GM19328 (cell line): ENCODE data around the gene PLSCR2.
"Not testable (repeated sequence)": the region's sequence is repeated elsewhere in the genome, so short reads cannot be mapped to it uniquely, and the experiment has no call there.

ENCODE experiments used
- ATAC-seq: cut with Tn5 transposase; IDR thresholded peaks from one replicate; pipeline ENCODE4 v1.9.1; 2021; ENCODE audit warnings: mild to moderate bottlenecking, moderate library complexity; ENCODE audit not compliant: unreplicated experiment

The PLSCR2 gene

GRCh38 chr3:146421819-146422759 lies 47.3 kb downstream of the PLSCR2 start:
- ATAC-seq = no peak

DNA sequence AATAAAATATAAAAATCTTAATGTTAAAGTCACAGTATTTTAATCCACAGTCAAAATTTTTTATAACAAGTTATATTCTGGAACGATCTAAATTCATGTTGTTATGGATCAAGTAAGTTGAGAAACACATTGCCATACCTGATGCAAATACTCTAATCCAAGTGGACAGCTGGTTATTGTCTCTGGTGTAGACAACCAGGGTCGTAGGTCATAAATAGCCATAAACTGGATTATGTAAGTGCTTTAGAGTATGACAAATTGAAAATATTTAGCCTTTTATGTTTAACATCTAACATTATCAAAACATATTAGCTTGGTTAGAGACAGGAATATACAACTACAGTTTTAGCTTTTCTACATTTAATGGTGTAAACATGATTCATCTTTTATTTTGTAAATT lies 53.0 kb downstream of the PLSCR2 start:
- ATAC-seq = no peak

DNA sequence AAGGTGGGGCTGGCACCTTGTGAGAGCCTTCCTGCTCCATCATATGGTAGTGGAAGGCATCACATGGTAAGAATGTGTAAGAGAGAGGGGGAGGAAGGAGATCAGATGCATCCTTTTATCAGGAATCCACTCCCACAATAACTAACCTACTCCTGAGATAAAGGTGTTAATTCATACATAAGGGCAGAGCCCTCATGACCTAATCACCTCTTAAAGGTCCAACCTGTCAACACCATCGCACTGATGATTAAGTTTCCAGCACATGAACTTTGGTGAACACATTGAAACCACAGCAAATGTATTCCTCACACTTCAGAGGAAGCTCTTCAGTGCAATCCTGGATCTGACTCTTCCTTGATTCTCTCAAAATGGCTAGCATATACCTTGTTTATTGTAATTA lies 55.4 kb downstream of the PLSCR2 start:
- ATAC-seq = no peak

DNA sequence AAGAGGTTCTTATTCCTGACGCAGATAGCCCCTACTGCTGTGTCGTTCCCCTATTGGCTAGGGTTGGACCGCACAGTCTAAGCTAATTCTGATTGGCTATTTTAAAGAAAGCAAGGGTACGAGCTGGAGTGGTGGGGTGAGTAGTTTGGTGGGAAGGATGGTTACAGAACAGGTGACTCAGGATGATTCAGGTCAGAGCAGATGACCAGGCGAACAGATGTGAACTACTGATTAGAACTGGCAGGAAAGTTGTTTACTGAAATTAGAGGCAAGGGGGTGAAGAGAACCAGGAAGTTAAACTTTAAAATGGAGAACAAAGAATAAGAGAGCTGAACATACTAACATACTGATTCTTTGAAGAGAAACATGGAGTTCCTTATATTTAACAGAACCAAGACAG lies 56.6 kb downstream of the PLSCR2 start:
- ATAC-seq = not testable (repeated sequence)

GRCh38 chr3:146407956-146408355 lies 61.4 kb downstream of the PLSCR2 start:
- no peak for ATAC-seq

DNA sequence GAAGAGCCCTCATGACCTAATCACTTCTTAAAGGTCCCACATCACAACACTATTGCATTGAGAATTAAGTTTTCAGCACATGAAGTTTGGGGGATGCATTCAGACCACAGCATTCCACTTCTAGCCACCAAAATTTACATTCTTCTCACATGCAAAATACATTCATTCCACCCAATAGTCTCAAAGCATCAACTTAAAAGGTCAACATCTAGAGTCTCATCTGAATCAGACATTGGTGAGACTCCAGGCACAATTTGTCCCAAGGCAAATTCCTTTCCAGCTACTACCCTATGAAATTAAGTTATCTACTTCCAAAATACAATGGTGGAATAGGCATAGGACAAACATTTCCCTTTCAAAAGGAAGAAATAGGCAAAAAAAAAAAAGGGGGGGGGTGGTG lies 64.9 kb downstream of the PLSCR2 start:
- ATAC-seq = no peak

GRCh38 chr3:146403792-146404191 lies 65.6 kb downstream of the PLSCR2 start:
- ATAC-seq = no peak

DNA sequence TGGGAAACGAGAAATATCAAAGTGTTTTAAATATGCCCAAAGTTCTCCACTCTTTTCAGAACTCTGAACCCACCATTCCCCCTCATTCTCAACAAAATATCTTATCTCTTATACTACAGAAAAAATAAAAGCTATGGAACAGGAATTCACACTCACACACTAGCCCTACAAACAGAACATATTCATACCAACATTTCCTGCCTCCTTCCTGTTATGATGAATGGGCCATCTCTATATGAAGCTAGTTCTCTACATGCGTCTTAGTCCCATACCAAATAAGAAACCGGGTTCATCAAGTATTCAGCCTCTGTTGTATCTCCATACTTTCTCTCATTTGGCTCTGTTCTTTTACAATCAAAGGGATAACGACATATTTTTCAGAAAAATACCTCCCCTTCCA lies 72.6 kb downstream of the PLSCR2 start:
- no peak for ATAC-seq

DNA sequence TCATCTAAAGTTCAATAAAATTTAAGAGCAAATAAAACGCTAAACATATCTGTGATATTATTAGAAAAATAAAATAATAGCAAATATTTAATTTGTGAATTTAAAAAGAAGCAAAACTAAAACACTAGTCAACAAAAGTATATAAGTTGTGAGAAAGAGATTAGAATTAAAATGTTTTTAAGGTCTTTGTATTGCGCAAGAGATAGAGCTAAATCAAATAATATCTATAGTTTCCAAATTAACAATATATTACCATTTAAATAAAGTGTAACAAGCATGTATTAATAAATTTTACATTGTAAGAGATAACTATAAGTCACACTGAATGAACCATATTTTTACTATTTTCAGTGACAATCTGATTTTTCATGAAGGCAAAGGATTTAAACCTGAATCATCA lies 74.2 kb downstream of the PLSCR2 start:
- ATAC-seq = no peak

DNA sequence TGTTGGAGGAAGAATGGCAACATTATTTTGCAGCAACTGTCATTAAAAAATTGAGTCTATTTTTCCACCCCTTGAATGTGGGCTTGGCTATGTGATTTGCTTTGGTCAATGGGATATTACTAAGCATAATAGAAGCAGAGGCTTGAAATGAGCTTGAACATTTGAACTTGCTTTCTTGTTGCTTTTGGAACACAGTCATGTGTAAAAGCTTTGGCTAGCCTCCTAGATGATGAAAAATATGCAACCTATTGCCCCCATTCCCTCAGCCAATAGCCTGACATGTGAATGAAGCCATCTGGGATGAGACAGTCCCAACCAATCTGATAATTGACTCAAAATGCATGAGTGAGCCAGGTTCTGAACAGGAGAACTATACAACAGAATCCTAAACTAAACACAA lies 78.4 kb downstream of the PLSCR2 start:
- no peak for ATAC-seq

DNA sequence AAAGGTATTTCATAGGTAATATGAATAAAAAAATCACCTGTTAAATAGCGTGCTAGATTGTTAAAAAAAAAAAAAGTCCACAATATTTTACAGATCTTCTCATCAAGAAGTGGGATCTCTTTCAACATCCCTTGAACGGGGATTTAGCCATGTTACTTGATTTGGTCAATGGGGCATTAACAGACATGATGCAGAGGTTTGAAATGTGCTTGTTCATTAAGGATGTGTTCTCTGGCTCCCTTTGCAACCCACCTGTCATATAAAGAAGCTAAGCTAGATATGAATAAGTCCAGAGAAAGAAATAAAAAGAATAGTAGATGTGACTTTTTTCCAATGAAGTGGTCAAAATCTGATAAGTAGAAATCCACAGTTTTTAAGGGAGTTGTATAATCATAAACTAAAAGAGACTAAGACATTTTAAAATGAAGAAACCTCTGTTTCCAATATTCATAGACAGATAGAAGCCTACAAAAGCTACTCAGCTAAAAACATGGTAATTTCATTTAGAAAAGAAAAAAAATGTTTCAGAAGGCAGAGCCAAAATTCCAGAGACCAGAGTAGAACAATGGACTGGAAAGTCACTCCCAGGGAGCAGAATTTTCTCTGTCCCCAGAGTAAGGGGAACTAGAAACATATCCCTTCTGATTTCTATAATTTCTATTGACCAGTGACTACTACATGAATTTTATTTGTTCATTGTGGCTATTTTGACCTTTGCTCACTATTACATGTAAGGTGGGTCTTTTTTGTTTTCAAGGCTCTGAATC lies 79.2 kb downstream of the PLSCR2 start:
- no peak for ATAC-seq

DNA sequence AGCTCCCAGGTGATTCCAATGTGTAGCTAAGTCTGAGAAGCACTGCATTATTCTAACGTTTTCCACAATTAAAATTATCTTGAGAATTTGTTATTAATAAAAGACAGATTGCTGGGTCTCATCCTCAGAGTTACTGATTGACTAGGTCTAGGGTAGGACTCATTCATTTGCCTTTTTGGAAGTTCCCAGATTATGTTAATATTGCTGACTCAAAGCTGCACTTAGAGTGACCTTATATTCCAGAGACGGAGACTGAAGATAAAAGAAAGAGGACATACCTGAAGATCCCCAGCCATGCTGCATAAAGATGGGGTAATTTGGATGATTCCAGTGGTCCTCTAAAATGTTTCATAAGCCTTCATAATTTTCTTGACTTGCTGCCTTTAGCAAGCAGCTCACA lies 81.8 kb downstream of the PLSCR2 start:
- ATAC-seq = no peak

GRCh38 chr3:146386936-146387335 lies 82.4 kb downstream of the PLSCR2 start:
- no peak for ATAC-seq

DNA sequence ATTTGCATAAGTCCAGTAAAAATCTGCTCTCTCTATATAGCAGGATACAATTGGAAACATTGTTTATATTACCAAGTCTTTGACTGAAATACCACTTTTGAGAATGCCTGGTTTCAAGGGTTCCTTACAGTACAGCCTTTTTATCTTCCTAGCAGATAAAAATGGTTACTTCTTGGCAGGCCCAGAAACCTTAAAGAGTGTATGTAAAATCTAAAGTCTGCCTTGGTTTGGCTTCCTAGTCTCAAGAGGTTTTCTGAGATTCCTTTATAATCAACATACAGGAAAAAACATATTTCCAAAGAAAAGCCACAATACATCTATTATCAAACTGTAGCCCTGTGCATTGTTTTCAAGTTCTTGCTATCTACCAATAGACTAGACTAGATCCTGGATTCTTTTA lies 84.6 kb downstream of the PLSCR2 start:
- no peak for ATAC-seq
